ENCODE measurements around the gene OPHN1. TPM values are rescaled to one million over a fixed set of nuclear protein-coding genes. Genes with fewer than 3 reads are reported as not detected.

Gene OPHN1
- total and polyA plus RNA-seq, 10 of the 15 experiments (the other 5 are each of a cell fraction or from before 2014, with no cell fraction given): under 0.01 to 0.03 (median 0.03) TPM; not detected in 6

DNA sequence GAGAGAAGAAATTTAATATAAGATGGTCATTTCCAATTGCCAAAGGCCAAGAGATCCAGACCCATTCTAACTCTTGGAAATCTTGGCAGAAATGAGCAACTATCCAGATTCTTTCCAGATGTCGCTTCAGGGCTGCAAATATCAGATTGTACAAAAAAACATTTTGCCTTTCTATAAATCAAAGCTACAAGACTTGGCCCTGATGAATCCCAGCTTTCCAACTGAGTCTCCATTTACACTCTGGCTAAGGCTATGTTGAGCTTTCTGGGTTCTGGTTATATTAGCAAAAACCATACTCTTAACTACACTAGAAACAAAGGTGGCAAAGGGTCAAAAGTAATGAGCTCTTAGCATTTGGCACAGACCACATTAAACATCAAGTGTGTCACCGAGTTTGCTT lies 345.8 kb downstream of the OPHN1 start:
- no peak overlapping the region for H3K9ac ChIP-seq (ENCODE audit: control insufficient read depth, insufficient read depth, low read length)
- H3K4me3 ChIP-seq: no peak overlapping the region
- H3K9me3 ChIP-seq (replicated peaks; ENCODE audit: control insufficient read depth, insufficient read depth, low read length): no peaks in the 10 kb centered on the region
- H2AFZ ChIP-seq (ENCODE audit: control insufficient read depth, low read depth, low read length): no peak overlapping the region
- H3K36me3 ChIP-seq (ENCODE audit: control insufficient read depth in 2 of 2, insufficient read depth in 2 of 2, low read length in 1 of 2): no peaks in the 10 kb centered on the region
- no peaks in the 10 kb centered on the region for H4K20me1 ChIP-seq (ENCODE audit: control insufficient read depth, insufficient read depth)
- no peaks in the 10 kb centered on the region for H3K79me2 ChIP-seq (ENCODE audit: control insufficient read depth, insufficient read depth, low read length)
- no peak overlapping the region for H3K27ac ChIP-seq (ENCODE audit: control insufficient read depth, insufficient read depth)
- CTCF ChIA-PET: no interaction called here
- RAD21 ChIA-PET (ENCODE audit: unreplicated experiment): no interaction called here
- H3K27me3 ChIP-seq (replicated peaks in 1 of 2; ENCODE audit: control insufficient read depth in 2 of 2, insufficient read depth in 2 of 2, low read length in 1 of 2): no peaks in the 10 kb centered on the region
- 0% methylated on average over 2 of the region's 2 CpGs for WGBS (ENCODE audit: insufficient coverage, insufficient replicate concordance, low lambda C conversion rate, missing lambda C conversion rate)
- intact Hi-C loops (cut with micrococcal nuclease; ENCODE audit: unreplicated experiment) (no loop called here), in situ Hi-C loops (cut with MboI) (no loop called here)
- ATAC-seq: no peak
- POLR2A ChIA-PET: no interaction called here
- no peak for TF ChIP-seq ZNF274 (IDR thresholded peaks at IDR 0.05; ENCODE audit: insufficient read depth, insufficient read length)
- no peak for TF ChIP-seq NBN (IDR thresholded peaks at IDR 0.05)
- TF ChIP-seq KAT2A (conservative IDR thresholded peaks at IDR 0.05; ENCODE audit: control insufficient read depth, low read depth, low read length): no peak
- BruUV-seq (replicated peaks): no TSS peak
- SMC1A ChIA-PET (ENCODE audit: uncharacterized antibody, unreplicated experiment): interaction anchor here (0.6 kb wide), 1 partner anchor 1360 kb away, joined by 4 read pairs; no protein-coding TSS in a partner anchor
- H3K4me2 ChIP-seq (ENCODE audit: control insufficient read depth, insufficient read depth): no peak overlapping the region
- FAIRE-seq: no peak
- no peak for DNase-seq (ENCODE audit: low read depth, low spot score)
- H3K4me1 ChIP-seq (ENCODE audit: control insufficient read depth, insufficient read depth, low read length): no peaks in the 10 kb centered on the region

DNA sequence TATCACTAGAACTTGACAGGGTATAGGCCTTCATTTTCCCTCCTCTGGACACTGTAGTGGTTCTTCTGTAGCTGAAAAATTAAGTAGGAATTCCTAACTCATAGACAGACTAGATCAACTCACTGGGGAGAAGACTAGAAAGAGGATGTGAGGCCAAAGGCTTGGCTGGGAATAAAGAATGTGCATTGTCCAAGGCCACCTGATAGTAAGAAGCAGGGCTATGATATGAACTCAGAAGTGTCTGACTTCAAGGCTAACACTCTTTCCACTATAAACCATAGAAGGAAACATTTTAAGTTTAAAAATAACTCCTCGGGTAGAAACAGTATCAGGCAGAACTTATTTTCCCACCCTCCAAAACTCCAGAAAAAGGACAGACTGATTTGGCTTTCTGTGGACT lies 346.6 kb downstream of the OPHN1 start:
- WGBS (ENCODE audit: insufficient coverage, insufficient replicate concordance, low lambda C conversion rate, missing lambda C conversion rate): 0% methylated on average over 1 of the region's 1 CpG
- no peaks in the 10 kb centered on the region for H3K9me3 ChIP-seq (replicated peaks; ENCODE audit: control insufficient read depth, insufficient read depth, low read length)
- no peak overlapping the region for H3K27ac ChIP-seq (ENCODE audit: control insufficient read depth, insufficient read depth)
- ChIA-PET RAD21 (ENCODE audit: unreplicated experiment) (no interaction called here), SMC1A (ENCODE audit: uncharacterized antibody, unreplicated experiment) (no interaction called here), CTCF (no interaction called here), POLR2A (no interaction called here)
- BruUV-seq (replicated peaks): no TSS peak
- H3K79me2 ChIP-seq (ENCODE audit: control insufficient read depth, insufficient read depth, low read length): no peaks in the 10 kb centered on the region
- no peak for DNase-seq (ENCODE audit: low read depth, low spot score)
- no peak overlapping the region for H2AFZ ChIP-seq (ENCODE audit: control insufficient read depth, low read depth, low read length)
- no peaks in the 10 kb centered on the region for H3K36me3 ChIP-seq (ENCODE audit: control insufficient read depth in 2 of 2, insufficient read depth in 2 of 2, low read length in 1 of 2)
- intact Hi-C loops (cut with micrococcal nuclease; ENCODE audit: unreplicated experiment): no loop called here
- no peaks in the 10 kb centered on the region for H3K4me1 ChIP-seq (ENCODE audit: control insufficient read depth, insufficient read depth, low read length)
- no peak overlapping the region for H3K4me3 ChIP-seq
- H3K27me3 ChIP-seq (replicated peaks in 1 of 2; ENCODE audit: control insufficient read depth in 2 of 2, insufficient read depth in 2 of 2, low read length in 1 of 2): no peaks in the 10 kb centered on the region
- no peak for ATAC-seq
- no peak overlapping the region for H3K9ac ChIP-seq (ENCODE audit: control insufficient read depth, insufficient read depth, low read length)
- in situ Hi-C loops (cut with MboI): no loop called here
- no peaks in the 10 kb centered on the region for H4K20me1 ChIP-seq (ENCODE audit: control insufficient read depth, insufficient read depth)
- FAIRE-seq: no peak
- no peak overlapping the region for H3K4me2 ChIP-seq (ENCODE audit: control insufficient read depth, insufficient read depth)
- TF ChIP-seq EZH2 (IDR thresholded peaks at IDR 0.05; ENCODE audit: borderline replicate concordance, control insufficient read depth, low read depth, low read length) (no peak), PML (IDR thresholded peaks at IDR 0.05; ENCODE audit: low read length) (no peak), CREB1 (IDR thresholded peaks at IDR 0.05; ENCODE audit: low read depth) (no peak), PAX8 (IDR thresholded peaks at IDR 0.05) (no peak), TCF12 (IDR thresholded peaks at IDR 0.05; ENCODE audit: low read depth, low read length) (no peak), ZNF24 (IDR thresholded peaks at IDR 0.05) (no peak), E4F1 (IDR thresholded peaks at IDR 0.05; ENCODE audit: borderline replicate concordance, partially characterized antibody) (no peak), CHD2 (IDR thresholded peaks at IDR 0.05; ENCODE audit: borderline replicate concordance, low read depth, low read length) (no peak)
- TF ChIP-seq, protein P1, sequence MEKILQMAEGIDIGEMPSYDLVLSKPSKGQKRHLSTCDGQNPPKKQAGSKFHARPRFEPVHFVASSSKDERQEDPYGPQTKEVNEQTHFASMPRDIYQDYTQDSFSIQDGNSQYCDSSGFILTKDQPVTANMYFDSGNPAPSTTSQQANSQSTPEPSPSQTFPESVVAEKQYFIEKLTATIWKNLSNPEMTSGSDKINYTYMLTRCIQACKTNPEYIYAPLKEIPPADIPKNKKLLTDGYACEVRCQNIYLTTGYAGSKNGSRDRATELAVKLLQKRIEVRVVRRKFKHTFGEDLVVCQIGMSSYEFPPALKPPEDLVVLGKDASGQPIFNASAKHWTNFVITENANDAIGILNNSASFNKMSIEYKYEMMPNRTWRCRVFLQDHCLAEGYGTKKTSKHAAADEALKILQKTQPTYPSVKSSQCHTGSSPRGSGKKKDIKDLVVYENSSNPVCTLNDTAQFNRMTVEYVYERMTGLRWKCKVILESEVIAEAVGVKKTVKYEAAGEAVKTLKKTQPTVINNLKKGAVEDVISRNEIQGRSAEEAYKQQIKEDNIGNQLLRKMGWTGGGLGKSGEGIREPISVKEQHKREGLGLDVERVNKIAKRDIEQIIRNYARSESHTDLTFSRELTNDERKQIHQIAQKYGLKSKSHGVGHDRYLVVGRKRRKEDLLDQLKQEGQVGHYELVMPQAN (conservative IDR thresholded peaks at IDR 0.05): no peak
